Measurements from ENCODE around the gene SYNE1. TPM values are rescaled to one million over a fixed set of nuclear protein-coding genes. Genes with fewer than 3 reads are reported as not detected.
"Not testable (repeated sequence)": the region's sequence is repeated elsewhere in the genome, so short reads cannot be mapped to it uniquely, and the experiment has no call there.

SYNE1 gene, protein sequence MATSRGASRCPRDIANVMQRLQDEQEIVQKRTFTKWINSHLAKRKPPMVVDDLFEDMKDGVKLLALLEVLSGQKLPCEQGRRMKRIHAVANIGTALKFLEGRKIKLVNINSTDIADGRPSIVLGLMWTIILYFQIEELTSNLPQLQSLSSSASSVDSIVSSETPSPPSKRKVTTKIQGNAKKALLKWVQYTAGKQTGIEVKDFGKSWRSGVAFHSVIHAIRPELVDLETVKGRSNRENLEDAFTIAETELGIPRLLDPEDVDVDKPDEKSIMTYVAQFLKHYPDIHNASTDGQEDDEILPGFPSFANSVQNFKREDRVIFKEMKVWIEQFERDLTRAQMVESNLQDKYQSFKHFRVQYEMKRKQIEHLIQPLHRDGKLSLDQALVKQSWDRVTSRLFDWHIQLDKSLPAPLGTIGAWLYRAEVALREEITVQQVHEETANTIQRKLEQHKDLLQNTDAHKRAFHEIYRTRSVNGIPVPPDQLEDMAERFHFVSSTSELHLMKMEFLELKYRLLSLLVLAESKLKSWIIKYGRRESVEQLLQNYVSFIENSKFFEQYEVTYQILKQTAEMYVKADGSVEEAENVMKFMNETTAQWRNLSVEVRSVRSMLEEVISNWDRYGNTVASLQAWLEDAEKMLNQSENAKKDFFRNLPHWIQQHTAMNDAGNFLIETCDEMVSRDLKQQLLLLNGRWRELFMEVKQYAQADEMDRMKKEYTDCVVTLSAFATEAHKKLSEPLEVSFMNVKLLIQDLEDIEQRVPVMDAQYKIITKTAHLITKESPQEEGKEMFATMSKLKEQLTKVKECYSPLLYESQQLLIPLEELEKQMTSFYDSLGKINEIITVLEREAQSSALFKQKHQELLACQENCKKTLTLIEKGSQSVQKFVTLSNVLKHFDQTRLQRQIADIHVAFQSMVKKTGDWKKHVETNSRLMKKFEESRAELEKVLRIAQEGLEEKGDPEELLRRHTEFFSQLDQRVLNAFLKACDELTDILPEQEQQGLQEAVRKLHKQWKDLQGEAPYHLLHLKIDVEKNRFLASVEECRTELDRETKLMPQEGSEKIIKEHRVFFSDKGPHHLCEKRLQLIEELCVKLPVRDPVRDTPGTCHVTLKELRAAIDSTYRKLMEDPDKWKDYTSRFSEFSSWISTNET (N-terminal part only)
- total RNA-seq (10 to 100 TPM; 16.0 to 74.6 (median 35.3) TPM), polyA plus RNA-seq (10 to 100 TPM in 1 of 3 donors, 1 to 10 TPM in 2; 6.0 to 16.5 (median 8.1) TPM)
- long read RNA-seq, donor 1, partial matches to known transcripts, result 4 of 10 reads
- long read RNA-seq, donor 1, other reads (novel, unspliced or antisense), result 5 of 10 reads
- long read RNA-seq, donor 2, partial matches to known transcripts, result 3 of 4 reads
- long read RNA-seq, donor 2, other reads (novel, unspliced or antisense), result 1 of 4 reads

DNA sequence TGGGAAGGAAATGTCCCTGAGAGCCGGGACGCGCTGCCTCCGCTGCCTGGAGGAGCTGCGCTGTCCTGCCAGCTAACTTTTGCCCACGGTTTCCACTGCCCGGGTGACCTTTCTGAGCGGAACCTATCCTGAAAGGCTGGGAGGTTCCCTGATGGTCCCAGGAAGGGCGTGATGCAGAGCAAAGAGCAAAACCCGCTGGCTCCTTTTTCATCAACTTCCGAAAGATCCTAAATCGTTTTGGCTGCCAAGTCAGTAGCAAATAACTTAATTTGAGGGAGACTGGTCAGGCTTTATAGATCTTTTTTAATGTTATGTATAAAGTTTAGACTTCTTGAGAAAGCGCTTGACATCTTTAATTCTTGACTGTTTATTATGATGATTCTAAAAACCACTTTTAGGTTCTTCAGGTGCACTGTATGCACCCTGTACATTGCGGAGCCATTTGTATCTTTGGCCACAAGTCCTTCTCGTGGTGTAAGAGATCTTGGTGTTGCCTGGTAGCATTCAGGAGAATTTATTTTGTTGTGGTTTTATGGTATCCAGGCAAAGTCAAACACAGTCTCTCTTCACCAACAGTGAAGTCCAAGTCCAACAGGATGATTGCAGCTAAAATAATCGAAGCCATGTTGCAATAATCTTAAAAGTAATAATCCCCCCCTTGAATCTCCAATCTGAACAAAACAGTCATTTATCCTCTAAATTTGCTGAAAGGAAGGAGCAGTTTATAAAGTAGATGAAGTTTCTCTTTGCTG, at the start of gene SYNE1:
SYNE1 (minus strand) TSS at position 67 of the 752 bp plus-strand sequence. CDS start 9,031 bp downstream, outside the sequence.
- intact Hi-C loops (cut with DNase I), result no loop called here
- H3K27me3 ChIP-seq (ENCODE audit: insufficient read depth in 3 of 3, low read length in 2 of 3), result peaks cover 0 to 28% (median 0%) of the 10 kb centered on the region in 3 donors
- H3K27ac ChIP-seq, result peak within 1 kb of the TSS; percentile 50
- TF ChIP-seq, protein P1, sequence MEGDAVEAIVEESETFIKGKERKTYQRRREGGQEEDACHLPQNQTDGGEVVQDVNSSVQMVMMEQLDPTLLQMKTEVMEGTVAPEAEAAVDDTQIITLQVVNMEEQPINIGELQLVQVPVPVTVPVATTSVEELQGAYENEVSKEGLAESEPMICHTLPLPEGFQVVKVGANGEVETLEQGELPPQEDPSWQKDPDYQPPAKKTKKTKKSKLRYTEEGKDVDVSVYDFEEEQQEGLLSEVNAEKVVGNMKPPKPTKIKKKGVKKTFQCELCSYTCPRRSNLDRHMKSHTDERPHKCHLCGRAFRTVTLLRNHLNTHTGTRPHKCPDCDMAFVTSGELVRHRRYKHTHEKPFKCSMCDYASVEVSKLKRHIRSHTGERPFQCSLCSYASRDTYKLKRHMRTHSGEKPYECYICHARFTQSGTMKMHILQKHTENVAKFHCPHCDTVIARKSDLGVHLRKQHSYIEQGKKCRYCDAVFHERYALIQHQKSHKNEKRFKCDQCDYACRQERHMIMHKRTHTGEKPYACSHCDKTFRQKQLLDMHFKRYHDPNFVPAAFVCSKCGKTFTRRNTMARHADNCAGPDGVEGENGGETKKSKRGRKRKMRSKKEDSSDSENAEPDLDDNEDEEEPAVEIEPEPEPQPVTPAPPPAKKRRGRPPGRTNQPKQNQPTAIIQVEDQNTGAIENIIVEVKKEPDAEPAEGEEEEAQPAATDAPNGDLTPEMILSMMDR (IDR thresholded peaks at IDR 0.05), result no peak
- ATAC-seq, result peak in 2 of 4 donors; percentile 25 to 50
- H3K4me3 ChIP-seq, result peak within 1 kb of the TSS; percentile 71
- H3K4me1 ChIP-seq, result peaks cover 4% of the 10 kb centered on the region
- 24 to 30% (median 25%) methylated on average over 16 of the region's 16 CpGs for WGBS, 3 donors
- DNase-seq, result no peak
- H3K9me3 ChIP-seq, result no peaks in the 10 kb centered on the region
- H3K36me3 ChIP-seq (ENCODE audit: insufficient read depth in 1 of 2, low read depth in 1 of 2), result no peaks in the 10 kb centered on the region

DNA sequence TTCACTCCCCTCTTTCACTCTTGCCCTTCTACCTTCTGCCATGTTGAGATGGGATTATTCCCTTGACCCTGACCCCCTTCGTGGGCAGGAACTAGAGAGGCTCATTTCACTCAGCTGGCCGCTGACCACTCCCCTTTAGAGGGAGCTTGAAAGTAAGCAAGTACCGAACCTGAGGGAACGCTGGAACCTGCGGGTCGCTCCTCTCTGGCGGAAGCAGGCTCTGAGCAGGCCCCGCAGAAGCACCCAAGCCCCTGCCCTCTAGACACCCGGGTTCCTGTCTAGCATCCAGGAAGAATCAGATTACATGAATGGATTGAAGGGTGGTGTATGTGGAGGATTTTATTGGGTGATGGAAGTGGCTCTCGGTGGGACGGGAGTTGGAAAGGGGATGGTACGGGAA, 48.7 kb upstream of the SYNE1 start:
- Histone ChIP-seq H3K27ac (no peak overlapping the region), H3K4me3 (no peak overlapping the region)
- TF ChIP-seq, protein P1 (IDR thresholded peaks at IDR 0.05), result no peak

DNA sequence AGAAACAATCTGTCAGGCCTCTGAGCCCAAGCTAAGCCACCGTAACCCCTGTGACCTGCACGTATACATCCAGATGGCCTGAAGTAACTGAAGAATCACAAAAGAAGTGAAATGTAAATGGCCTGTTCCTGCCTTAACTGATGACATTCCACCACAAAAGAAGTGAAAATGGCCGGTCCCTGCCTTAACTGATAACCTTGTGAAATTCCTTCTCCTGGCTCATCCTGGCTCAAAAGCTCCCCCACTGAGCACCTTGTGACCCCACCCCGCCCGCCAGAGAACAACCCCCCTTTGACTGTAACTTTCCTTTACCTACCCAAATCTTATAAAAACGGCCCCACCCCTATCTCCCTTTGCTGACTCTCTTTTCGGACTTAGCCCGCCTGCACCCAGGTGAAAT, 45.8 kb upstream of the SYNE1 start:
- H3K27ac ChIP-seq; H3K9me3 ChIP-seq; H3K4me3 ChIP-seq; DNase-seq; intact Hi-C loops (cut with DNase I); H3K27me3 ChIP-seq (ENCODE audit: insufficient read depth in 3 of 3, low read length in 2 of 3); H3K4me1 ChIP-seq; H3K36me3 ChIP-seq (ENCODE audit: insufficient read depth in 1 of 2, low read depth in 1 of 2); ATAC-seq: not testable (repeated sequence)
- WGBS, 3 donors, result 47 to 59% (median 52%) methylated on average over 8 of the region's 8 CpGs

More for the DNA sequence above, 48.7 kb upstream of the SYNE1 start:
- Histone ChIP-seq H3K9me3 (no peaks in the 10 kb centered on the region), H3K4me1 (no peaks in the 10 kb centered on the region), H3K36me3 (ENCODE audit: insufficient read depth in 1 of 2, low read depth in 1 of 2) (no peaks in the 10 kb centered on the region), H3K27me3 (ENCODE audit: insufficient read depth in 3 of 3, low read length in 2 of 3) (no peaks in the 10 kb centered on the region)
- 80 to 91% (median 85%) methylated on average over 12 of the region's 12 CpGs for WGBS, 3 donors
- intact Hi-C loops (cut with DNase I), result no loop called here
- ATAC-seq (no peak), DNase-seq (no peak)

DNA sequence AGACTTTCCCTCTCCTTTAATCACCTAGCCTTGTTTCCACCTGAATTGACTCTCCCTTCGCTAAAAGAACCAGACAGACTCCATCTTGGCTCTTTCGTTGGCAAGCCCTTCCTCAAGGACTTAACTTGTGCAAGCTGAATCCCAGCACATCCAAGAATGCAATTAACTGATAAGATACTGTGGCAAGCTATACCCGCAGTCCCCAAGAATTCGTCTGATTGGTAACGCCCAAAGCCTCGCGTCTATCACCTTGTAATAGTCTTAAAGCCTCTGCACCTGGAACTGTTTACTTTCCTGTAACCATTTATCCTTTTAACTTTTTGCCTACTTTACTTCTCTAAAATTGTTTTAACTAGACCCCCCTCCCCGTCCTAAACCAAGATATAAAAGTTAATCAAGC, 45.0 kb upstream of the SYNE1 start:
- Histone ChIP-seq H3K9me3 (no peaks in the 10 kb centered on the region), H3K36me3 (ENCODE audit: insufficient read depth in 1 of 2, low read depth in 1 of 2) (no peaks in the 10 kb centered on the region), H3K4me3 (no peak overlapping the region), H3K4me1 (no peaks in the 10 kb centered on the region), H3K27me3 (ENCODE audit: insufficient read depth in 3 of 3, low read length in 2 of 3) (no peaks in the 10 kb centered on the region), H3K27ac (no peak overlapping the region)
- WGBS, 3 donors, result 69 to 72% (median 70%) methylated on average over 8 of the region's 8 CpGs
- intact Hi-C loops (cut with DNase I), result no loop called here
- DNase-seq (no peak), ATAC-seq (no peak)
- TF ChIP-seq, protein P1 (IDR thresholded peaks at IDR 0.05), result no peak
